ENCODE results near the gene CTU1.

Gene CTU1

DNA sequence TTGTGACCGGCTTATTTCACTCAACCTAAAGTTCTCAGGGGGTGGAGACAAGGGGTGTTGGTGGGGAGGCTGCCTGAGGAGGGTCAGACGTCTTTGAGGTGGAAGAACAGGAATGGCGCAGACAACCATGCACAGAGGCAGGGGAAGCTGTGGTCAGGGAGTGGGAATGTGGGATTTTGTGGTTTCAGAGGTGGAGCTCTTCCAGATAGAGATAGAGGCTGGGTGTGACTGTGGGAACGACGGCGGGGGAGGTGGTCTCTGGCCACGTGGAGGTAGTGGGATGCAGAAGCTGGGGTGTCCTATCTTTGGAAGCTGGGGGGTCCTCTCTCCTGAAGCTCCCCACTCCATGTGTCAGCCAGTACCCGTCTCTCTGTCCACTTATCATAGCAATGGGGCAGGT lies 17.7 kb downstream of the CTU1 start:
- no peak for TF ChIP-seq POLR2A (IDR thresholded peaks at IDR 0.05; ENCODE audit: extremely low read depth, insufficient read length)
- TF ChIP-seq, protein P1, sequence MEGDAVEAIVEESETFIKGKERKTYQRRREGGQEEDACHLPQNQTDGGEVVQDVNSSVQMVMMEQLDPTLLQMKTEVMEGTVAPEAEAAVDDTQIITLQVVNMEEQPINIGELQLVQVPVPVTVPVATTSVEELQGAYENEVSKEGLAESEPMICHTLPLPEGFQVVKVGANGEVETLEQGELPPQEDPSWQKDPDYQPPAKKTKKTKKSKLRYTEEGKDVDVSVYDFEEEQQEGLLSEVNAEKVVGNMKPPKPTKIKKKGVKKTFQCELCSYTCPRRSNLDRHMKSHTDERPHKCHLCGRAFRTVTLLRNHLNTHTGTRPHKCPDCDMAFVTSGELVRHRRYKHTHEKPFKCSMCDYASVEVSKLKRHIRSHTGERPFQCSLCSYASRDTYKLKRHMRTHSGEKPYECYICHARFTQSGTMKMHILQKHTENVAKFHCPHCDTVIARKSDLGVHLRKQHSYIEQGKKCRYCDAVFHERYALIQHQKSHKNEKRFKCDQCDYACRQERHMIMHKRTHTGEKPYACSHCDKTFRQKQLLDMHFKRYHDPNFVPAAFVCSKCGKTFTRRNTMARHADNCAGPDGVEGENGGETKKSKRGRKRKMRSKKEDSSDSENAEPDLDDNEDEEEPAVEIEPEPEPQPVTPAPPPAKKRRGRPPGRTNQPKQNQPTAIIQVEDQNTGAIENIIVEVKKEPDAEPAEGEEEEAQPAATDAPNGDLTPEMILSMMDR (IDR thresholded peaks at IDR 0.05; ENCODE audit: low read depth, low read length) = no peak
- TF ChIP-seq, protein P2, sequence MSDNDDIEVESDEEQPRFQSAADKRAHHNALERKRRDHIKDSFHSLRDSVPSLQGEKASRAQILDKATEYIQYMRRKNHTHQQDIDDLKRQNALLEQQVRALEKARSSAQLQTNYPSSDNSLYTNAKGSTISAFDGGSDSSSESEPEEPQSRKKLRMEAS (IDR thresholded peaks at IDR 0.05; ENCODE audit: low read depth, low read length) = no peak
- no peak for TF ChIP-seq MYC (IDR thresholded peaks at IDR 0.05; ENCODE audit: low read depth, low read length)
- no peak for DNase-seq (ENCODE audit: low read depth)
- no peak overlapping the region for H3K4me3 ChIP-seq (ENCODE audit: low read depth, low read length)

DNA sequence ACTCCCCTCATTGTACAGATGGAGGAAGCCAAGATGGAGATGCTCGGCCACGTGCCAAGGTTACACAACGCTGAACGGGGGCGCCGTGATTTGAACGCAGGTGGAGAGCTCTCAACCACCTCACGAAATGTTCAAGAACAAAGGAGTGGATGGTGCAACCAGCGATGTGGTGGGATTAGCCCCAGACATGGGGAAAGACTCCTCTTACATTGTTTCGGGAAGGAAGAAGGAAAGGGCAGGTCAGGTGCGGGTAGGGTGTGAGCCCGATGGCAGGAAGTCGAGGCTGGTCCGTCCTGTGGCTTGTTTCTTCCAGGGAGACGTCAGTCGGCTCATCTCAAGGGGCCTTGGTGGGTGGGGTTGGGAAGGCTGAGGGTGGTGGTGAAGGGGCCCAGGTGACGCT lies 18.4 kb downstream of the CTU1 start:
- no peak for TF ChIP-seq MYC (IDR thresholded peaks at IDR 0.05; ENCODE audit: low read depth, low read length)
- TF ChIP-seq, protein P2 (IDR thresholded peaks at IDR 0.05; ENCODE audit: low read depth, low read length) = no peak
- no peak for TF ChIP-seq POLR2A (IDR thresholded peaks at IDR 0.05; ENCODE audit: extremely low read depth, insufficient read length)
- TF ChIP-seq, protein P1 (IDR thresholded peaks at IDR 0.05; ENCODE audit: low read depth, low read length) = no peak
- no peak overlapping the region for H3K4me3 ChIP-seq (ENCODE audit: low read depth, low read length)
- no peak for DNase-seq (ENCODE audit: low read depth)

DNA sequence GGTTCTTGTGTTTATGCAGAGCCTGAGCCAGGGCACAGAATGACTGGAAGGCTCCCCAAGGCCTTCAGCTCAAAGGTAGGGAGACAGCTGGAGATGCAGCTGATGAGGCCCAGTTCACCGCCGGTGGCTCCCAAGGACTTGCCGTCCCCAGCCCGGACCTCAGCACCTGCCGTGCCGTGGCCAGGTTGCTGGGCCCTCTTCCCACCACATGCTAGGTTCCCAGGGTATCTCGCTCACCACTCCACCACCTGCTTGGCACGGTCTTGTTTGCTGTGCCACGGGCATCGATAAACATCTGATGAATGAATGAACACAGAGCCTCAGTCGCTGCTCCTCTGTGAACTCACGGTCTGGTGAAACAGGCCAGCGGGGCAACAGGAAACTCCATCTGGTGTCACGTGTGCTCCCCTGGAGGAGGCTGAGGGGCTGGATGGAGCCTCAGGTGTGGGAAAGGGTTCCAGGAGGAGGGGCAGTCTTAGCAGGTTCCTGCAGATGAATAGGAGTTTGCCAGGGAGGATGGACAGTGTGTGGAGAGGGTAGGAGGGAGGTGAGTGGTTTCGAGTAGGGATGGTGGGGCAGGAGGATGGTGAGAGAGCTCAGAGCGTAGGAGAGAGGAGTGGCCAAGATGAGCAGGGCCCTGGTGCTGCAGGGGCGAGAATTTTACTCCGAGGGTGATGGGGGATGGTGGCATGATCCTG lies 21.9 kb downstream of the CTU1 start:
- no peak for TF ChIP-seq POLR2A (IDR thresholded peaks at IDR 0.05; ENCODE audit: extremely low read depth, insufficient read length)
- TF ChIP-seq, protein P2 (IDR thresholded peaks at IDR 0.05; ENCODE audit: low read depth, low read length) = no peak
- TF ChIP-seq MYC (IDR thresholded peaks at IDR 0.05; ENCODE audit: low read depth, low read length) = no peak
- TF ChIP-seq, protein P1 (IDR thresholded peaks at IDR 0.05; ENCODE audit: low read depth, low read length) = no peak
- no peak for DNase-seq (ENCODE audit: low read depth)
- H3K4me3 ChIP-seq (ENCODE audit: low read depth, low read length) = no peak overlapping the region

DNA sequence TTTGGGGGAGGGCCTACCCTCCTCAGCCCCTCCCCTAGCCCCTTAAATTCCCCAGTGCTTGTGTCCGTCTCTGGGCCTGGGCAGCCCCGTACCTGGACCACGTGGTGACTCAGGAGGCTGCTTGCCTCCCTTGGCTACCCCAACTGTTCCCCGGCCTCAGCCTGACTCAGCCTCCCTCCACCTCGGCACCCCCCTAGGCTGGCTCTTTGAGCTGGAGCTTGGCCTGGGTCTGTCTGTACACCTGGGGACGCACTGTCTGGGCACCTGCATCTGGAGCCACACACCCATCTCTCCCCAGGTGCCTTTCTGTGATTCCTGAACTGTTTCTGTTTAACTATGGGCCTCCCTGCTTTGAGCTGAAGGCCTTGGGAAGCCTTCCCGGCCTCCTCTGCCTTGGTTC lies 23.7 kb downstream of the CTU1 start:
- TF ChIP-seq POLR2A (IDR thresholded peaks at IDR 0.05; ENCODE audit: extremely low read depth, insufficient read length) (no peak), MYC (IDR thresholded peaks at IDR 0.05; ENCODE audit: low read depth, low read length) (no peak)
- TF ChIP-seq, protein P1 (IDR thresholded peaks at IDR 0.05; ENCODE audit: low read depth, low read length) = no peak
- TF ChIP-seq, protein P2 (IDR thresholded peaks at IDR 0.05; ENCODE audit: low read depth, low read length) = no peak
- H3K4me3 ChIP-seq (ENCODE audit: low read depth, low read length) = no peak overlapping the region
- no peak for DNase-seq (ENCODE audit: low read depth)

DNA sequence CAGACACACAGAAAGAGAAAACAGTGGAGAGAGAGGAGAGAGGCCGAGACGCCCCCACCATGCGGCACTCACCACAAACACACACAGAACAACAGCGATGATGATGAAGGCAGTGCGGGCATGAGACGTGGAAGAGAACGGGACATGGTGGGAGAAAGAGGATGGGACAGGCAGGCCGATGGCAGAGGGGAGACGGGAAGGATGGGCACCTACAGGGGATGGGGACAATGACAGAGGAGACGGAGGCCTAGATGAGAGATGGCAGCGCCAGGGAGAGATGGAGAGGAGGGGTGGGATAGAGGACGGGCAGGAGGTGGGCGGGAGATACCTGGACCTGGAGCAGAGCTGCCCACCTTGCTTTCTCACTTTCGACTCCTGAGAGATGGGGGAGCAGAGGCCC lies 24.4 kb downstream of the CTU1 start:
- DNase-seq (ENCODE audit: low read depth) = no peak
- H3K4me3 ChIP-seq (ENCODE audit: low read depth, low read length) = no peak overlapping the region
- TF ChIP-seq MYC (IDR thresholded peaks at IDR 0.05; ENCODE audit: low read depth, low read length) (no peak), POLR2A (IDR thresholded peaks at IDR 0.05; ENCODE audit: extremely low read depth, insufficient read length) (no peak)
- TF ChIP-seq, protein P2 (IDR thresholded peaks at IDR 0.05; ENCODE audit: low read depth, low read length) = no peak

DNA sequence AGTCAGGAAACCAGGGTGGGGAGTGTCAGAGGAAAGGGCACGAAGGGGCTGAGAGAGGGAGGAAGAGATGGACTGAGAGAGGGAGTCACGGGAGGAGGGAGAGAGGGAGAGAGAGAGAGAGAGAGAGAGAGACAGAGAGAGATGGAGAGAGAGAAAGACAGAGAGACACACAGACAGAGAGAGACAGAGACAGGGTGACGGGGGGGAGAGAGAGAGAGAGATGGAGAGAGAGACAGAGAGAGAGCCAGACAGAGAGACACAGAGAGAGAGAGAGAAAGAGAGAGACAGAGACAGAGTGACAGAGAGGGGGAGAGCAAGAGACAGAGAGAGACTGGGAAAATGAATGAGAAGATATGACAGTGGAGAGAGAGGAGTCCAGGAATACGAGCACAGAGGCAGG lies 25.0 kb downstream of the CTU1 start:
- no peak for DNase-seq (ENCODE audit: low read depth)
- no peak for TF ChIP-seq POLR2A (IDR thresholded peaks at IDR 0.05; ENCODE audit: extremely low read depth, insufficient read length)
- TF ChIP-seq, protein P2 (IDR thresholded peaks at IDR 0.05; ENCODE audit: low read depth, low read length) = no peak
- TF ChIP-seq MYC (IDR thresholded peaks at IDR 0.05; ENCODE audit: low read depth, low read length) = no peak
- TF ChIP-seq, protein P1 (IDR thresholded peaks at IDR 0.05; ENCODE audit: low read depth, low read length) = no peak

More for the DNA sequence above, 25.0 kb downstream of the CTU1 start:
- H3K4me3 ChIP-seq (ENCODE audit: low read depth, low read length) = no peak overlapping the region
